ENCODE results near the gene TTI1. TPM values are rescaled to one million over a fixed set of nuclear protein-coding genes. Genes with fewer than 3 reads are reported as not detected.

TTI1 gene
- total RNA-seq, 1 donor from 2014 or later: 10.6 TPM

GRCh38 chr20:38076548-38076947, 43.3 kb upstream of the TTI1 start:
- peaks cover 53% of the 10 kb centered on the region for H3K4me1 Mint-ChIP-seq (ENCODE audit: low read depth)
- peaks cover 11% of the 10 kb centered on the region for H3K9me3 Mint-ChIP-seq (ENCODE audit: low read depth)
- no peak for TF ChIP-seq CTCF (IDR thresholded peaks at IDR 0.05)
- no peak overlapping the region for H3K27ac Mint-ChIP-seq (ENCODE audit: unreplicated experiment)
- H3K27me3 Mint-ChIP-seq (ENCODE audit: low read depth): no peaks in the 10 kb centered on the region
- H3K4me3 Mint-ChIP-seq (ENCODE audit: unreplicated experiment): no peak overlapping the region
- no peak for DNase-seq (ENCODE audit: low spot score)
- H3K36me3 Mint-ChIP-seq (ENCODE audit: low read depth): peaks cover 31% of the 10 kb centered on the region

- Mint-ChIP-seq H3K27me3 (ENCODE audit: low read depth) (no peaks in the 10 kb centered on the region), H3K36me3 (ENCODE audit: low read depth) (peaks cover 30% of the 10 kb centered on the region), H3K9me3 (ENCODE audit: low read depth) (peaks cover 6% of the 10 kb centered on the region), H3K4me3 (ENCODE audit: unreplicated experiment) (no peak overlapping the region), H3K27ac (ENCODE audit: unreplicated experiment) (peak overlapping the region; percentile 80), H3K4me1 (ENCODE audit: low read depth) (peaks cover 53% of the 10 kb centered on the region)
- DNase-seq (ENCODE audit: low spot score): no peak
- no peak for TF ChIP-seq CTCF (IDR thresholded peaks at IDR 0.05)
Measured at GRCh38 chr20:38075161-38075998, 42.1 kb upstream of the TTI1 start.

GRCh38 chr20:38073307-38074071, 40.2 kb upstream of the TTI1 start:
- peak overlapping the region; percentile 88 for H3K27ac Mint-ChIP-seq (ENCODE audit: unreplicated experiment)
- no peak for DNase-seq (ENCODE audit: low spot score)
- peaks cover 53% of the 10 kb centered on the region for H3K4me1 Mint-ChIP-seq (ENCODE audit: low read depth)
- peak; percentile 93 for TF ChIP-seq CTCF (IDR thresholded peaks at IDR 0.05)
- no peaks in the 10 kb centered on the region for H3K9me3 Mint-ChIP-seq (ENCODE audit: low read depth)
- no peaks in the 10 kb centered on the region for H3K27me3 Mint-ChIP-seq (ENCODE audit: low read depth)
- H3K4me3 Mint-ChIP-seq (ENCODE audit: unreplicated experiment): no peak overlapping the region
- H3K36me3 Mint-ChIP-seq (ENCODE audit: low read depth): peaks cover 34% of the 10 kb centered on the region

GRCh38 chr20:38072898-38073297, 39.6 kb upstream of the TTI1 start:
- DNase-seq (ENCODE audit: low spot score): no peak
- no peak for TF ChIP-seq CTCF (IDR thresholded peaks at IDR 0.05)
- Mint-ChIP-seq H3K36me3 (ENCODE audit: low read depth) (peaks cover 31% of the 10 kb centered on the region), H3K27me3 (ENCODE audit: low read depth) (no peaks in the 10 kb centered on the region), H3K9me3 (ENCODE audit: low read depth) (no peaks in the 10 kb centered on the region), H3K27ac (ENCODE audit: unreplicated experiment) (peak overlapping the region; percentile 53), H3K4me1 (ENCODE audit: low read depth) (peaks cover 53% of the 10 kb centered on the region), H3K4me3 (ENCODE audit: unreplicated experiment) (no peak overlapping the region)

GRCh38 chr20:38067717-38068365, 34.6 kb upstream of the TTI1 start:
- Mint-ChIP-seq H3K36me3 (ENCODE audit: low read depth) (peaks cover 50% of the 10 kb centered on the region), H3K4me1 (ENCODE audit: low read depth) (peaks cover 20% of the 10 kb centered on the region), H3K27me3 (ENCODE audit: low read depth) (no peaks in the 10 kb centered on the region), H3K27ac (ENCODE audit: unreplicated experiment) (no peak overlapping the region), H3K4me3 (ENCODE audit: unreplicated experiment) (no peak overlapping the region), H3K9me3 (ENCODE audit: low read depth) (no peaks in the 10 kb centered on the region)
- TF ChIP-seq CTCF (IDR thresholded peaks at IDR 0.05): no peak
- DNase-seq (ENCODE audit: low spot score): no peak

Data from chondrocyte (in vitro differentiated cells).